ENCODE measurements around the gene LRRC2. TPM values are rescaled to one million over a fixed set of nuclear protein-coding genes. Genes with fewer than 3 reads are reported as not detected.
"Not testable (repeated sequence)": the region's sequence is repeated elsewhere in the genome, so short reads cannot be mapped to it uniquely, and the experiment has no call there.

LRRC2 gene
- total RNA-seq, 1 experiment from 2014 or later, result 3.9 TPM

DNA sequence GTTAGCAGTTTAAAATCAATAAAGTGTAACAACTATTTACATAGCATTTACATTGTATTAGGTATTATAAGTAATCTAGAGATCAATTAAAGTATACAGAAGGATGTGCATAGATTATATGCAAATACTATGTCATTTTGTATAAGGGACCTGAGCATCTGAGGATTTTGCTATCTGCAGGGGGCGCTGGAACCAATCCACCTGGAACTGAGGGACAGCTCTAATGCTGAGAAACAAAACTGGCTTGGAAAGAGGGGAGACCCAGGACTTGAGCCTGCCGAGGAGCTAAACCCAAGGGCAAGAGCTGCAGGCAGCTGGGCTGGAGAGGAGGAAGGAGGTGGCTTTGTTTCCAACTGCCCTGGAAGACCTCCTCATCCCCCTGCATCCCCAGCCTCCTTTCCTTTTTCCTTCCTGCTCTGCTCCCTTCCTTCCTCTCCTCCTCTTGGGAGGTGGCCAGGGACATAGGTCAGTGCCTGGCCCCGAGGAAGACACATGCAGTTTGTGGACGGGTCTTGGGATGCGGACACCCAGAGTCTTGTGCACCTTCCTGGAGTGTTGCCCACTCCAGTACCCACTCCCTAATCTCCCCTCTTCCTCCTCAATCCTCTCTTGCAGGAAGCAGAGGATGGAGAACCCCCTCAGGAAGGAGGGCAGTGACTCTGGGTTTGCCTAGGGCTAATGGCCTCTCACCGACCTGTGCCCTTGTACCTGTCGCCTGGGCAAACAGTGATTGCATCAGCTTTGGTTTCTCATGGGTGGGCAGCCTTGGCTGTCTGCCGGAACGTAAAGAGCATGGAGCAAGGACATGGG lies 69.2 kb downstream of the LRRC2 start:
- no peaks in the 10 kb centered on the region for H3K36me3 ChIP-seq (replicated peaks; ENCODE audit: control insufficient read depth, insufficient read depth, low read length)
- H3K27me3 ChIP-seq (ENCODE audit: control insufficient read depth, insufficient read depth, low read length), result peaks cover 1% of the 10 kb centered on the region; the same call in 1 of the 2 replicates
- peak; percentile 77 for DNase-seq

DNA sequence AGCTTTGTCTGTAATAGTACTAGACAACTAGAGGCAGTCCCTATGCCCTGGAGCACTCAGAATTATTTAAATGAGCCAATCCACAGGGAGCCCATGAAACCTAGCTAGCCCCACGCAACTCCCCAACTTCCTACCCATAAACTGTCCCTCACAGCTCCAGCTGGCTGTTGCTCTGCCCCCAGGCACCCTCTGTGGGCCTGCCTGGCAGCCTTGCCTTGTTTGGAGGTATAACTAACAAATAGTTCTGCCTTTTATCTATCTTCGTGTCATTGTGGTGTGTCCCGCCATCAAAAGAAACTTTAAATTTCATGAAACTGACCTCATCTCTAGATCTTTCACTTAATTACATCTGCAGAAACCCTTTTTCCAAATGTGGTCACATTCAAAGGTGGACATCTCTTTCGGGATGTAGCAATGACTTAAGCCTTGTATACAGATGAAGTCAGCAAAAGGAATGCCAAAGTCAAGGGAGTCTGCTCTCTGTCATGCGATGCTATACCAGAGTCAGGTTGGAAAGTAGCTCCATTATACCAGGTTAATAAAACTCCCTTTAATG lies 70.1 kb downstream of the LRRC2 start:
- Histone ChIP-seq H3K4me3 (ENCODE audit: insufficient read depth, low read depth, low read length) (no peak overlapping the region), H3K36me3 (replicated peaks; ENCODE audit: control insufficient read depth, insufficient read depth, low read length) (no peaks in the 10 kb centered on the region), H3K27me3 (ENCODE audit: control insufficient read depth, insufficient read depth, low read length) (peaks cover 1% of the 10 kb centered on the region; the same call in 1 of the 2 replicates)
- DNase-seq, result no peak

More for the DNA sequence above, 69.2 kb downstream of the LRRC2 start:
- no peak overlapping the region for H3K4me3 ChIP-seq (ENCODE audit: insufficient read depth, low read depth, low read length)

DNA sequence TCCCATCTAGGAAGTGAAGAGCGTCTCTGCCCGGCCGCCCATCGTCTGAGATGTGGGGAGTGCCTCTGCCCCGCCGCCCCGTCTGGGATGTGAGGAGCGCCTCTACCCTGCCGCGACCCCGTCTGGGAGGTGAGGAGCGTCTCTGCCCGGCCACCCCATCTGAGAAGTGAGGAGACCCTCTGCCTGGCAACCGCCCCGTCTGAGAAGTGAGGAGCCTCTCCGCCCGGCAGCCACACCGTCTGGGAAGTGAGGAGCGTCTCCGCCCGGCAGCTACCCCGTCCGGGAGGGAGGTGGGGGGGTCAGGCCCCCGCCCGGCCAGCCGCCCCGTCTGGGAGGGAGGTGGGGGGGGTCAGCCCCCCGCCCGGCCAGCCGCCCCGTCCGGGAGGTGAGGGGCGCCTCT lies 71.6 kb downstream of the LRRC2 start:
- H3K27me3 ChIP-seq (ENCODE audit: control insufficient read depth, insufficient read depth, low read length); H3K4me3 ChIP-seq (ENCODE audit: insufficient read depth, low read depth, low read length); H3K36me3 ChIP-seq (replicated peaks; ENCODE audit: control insufficient read depth, insufficient read depth, low read length): not testable (repeated sequence)

DNA sequence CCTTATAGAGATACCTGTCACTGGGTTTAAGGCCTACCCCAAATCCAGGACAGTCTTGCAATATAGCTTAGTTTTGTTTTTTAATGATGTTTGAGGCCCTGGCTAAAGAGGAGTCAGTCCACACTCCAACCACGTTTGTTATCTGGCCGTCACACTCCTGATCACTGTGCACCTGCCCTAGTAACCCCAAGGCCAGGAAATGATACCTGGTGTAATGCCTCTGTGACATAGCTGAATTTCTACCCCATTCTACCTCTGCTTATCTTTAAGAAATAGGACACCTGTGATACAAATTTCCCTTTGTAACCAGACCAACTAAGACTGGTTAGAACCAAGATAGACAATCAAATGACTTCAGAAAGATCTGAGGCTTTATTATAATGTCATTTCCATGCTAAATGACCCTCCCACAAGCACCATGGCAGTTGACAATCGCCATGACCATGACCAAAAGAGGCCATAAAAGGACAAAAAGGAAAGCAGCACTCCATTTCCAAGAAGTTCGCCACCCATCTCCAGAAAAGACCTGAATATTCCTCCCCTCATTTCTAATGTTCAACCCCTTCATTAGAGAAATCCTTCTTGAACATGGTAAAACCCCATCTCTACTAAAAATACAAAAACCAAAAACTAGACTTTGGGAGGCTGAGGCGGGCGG lies 73.1 kb downstream of the LRRC2 start:
- Histone ChIP-seq H3K36me3 (replicated peaks; ENCODE audit: control insufficient read depth, insufficient read depth, low read length) (no peaks in the 10 kb centered on the region), H3K4me3 (ENCODE audit: insufficient read depth, low read depth, low read length) (no peak overlapping the region), H3K27me3 (ENCODE audit: control insufficient read depth, insufficient read depth, low read length) (no peaks in the 10 kb centered on the region; the same call in 1 of the 2 replicates)
- no peak for DNase-seq

More for the DNA sequence above, 71.6 kb downstream of the LRRC2 start:
- DNase-seq, result not testable (repeated sequence)

DNA sequence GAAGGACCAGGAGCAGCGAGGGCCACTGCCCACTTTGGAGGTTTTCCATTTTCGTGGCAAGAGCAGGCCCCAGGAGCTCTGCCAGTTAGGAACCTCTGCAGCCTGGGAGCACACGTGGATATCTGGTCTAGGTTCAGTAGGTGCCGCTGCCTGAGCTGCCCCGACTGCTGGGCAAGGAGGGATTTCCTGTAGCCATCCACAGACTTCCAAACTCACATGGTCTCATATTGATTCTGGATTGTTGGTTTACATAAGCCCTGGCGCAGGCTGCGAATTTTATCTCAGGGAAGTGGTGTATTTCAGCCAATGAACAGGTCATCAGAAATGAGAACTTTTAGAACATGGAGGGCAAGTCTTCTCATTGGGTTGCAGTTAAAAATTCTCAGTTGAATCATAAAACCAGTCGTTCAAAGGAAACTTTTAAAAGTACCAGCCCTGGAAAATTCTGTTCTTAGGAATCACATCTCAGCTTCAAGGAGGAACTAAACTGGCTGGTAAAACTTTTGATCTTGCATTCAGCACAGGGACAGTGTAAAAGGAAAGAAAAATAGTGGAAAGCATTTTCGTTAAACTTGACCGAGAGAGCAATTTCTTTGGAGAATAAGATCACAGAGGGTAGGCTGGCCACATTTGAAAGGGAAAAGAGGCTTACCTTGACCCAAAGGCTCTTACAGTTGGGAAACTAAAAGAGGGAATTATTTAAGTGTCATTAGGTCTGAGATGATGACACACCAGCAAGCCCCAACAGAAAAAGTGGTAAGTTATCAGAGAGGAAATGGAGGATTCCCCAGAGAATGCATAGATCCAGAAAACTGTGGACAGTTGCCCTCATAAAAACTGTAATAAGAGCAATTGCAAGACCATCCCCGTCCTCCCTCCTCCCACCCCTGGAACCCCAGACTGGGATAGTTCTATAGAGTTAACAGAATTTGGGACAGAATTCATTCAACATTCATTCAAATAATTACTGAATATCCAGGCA lies 74.7 kb downstream of the LRRC2 start:
- Histone ChIP-seq H3K4me3 (ENCODE audit: insufficient read depth, low read depth, low read length) (no peak overlapping the region), H3K36me3 (replicated peaks; ENCODE audit: control insufficient read depth, insufficient read depth, low read length) (no peaks in the 10 kb centered on the region), H3K27me3 (ENCODE audit: control insufficient read depth, insufficient read depth, low read length) (no peaks in the 10 kb centered on the region)
- DNase-seq, result no peak

DNA sequence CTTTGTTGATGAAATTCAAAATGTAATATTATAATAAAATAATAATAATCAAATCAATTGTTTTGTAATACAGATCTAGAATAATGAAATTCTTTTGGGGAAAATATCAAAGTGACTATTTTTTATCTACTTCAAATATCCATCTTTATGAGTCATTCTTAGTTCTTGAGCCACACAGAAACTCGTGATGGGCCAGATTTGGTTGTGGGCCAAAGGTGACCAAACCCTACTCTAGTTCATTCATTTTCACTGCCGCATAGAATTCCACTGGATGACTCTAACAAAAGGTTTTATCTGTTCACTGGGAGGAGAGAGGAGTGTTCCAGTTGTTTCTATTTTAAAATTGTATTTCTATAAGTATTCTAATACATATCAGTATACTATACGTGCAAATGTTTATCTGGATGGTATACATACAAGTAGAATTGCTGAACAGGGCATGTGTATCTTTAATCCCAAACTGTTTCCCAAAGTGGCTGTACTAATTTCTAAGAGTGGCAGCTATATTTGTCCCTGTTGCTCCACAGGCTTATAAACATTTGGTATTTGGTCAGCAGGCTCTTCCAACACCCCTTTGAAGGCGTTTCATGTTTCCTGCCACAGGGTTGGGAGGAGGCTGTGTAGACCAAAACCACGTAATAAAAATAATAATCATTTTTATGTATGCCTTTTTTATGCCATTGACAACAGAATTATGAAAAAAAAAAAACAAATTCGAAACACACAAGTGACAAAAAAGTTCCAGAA lies 75.6 kb downstream of the LRRC2 start:
- no peak overlapping the region for H3K4me3 ChIP-seq (ENCODE audit: insufficient read depth, low read depth, low read length)
- H3K27me3 ChIP-seq (ENCODE audit: control insufficient read depth, insufficient read depth, low read length), result no peaks in the 10 kb centered on the region
- DNase-seq, result no peak
- no peaks in the 10 kb centered on the region for H3K36me3 ChIP-seq (replicated peaks; ENCODE audit: control insufficient read depth, insufficient read depth, low read length)

DNA sequence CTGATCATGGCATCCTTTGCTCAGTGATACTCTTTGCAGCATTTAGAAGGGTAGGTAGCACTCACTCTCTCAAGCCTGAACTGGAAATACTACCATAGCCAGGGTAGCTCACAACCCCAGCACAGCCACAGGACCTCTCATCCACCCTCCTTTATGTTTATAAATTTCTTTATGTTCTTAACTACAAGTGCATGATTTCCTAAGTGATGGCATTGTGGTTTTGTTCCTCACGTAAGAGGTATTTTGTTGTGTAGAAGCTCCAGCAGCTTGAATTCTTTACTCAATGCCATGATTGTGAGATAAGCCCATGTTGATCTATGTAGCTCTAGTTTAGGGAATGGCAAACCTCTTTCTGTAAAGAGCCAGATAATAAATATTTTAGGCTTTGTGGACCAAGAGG lies 76.2 kb downstream of the LRRC2 start:
- H3K27me3 ChIP-seq (ENCODE audit: control insufficient read depth, insufficient read depth, low read length), result no peaks in the 10 kb centered on the region
- DNase-seq, result no peak

DNA sequence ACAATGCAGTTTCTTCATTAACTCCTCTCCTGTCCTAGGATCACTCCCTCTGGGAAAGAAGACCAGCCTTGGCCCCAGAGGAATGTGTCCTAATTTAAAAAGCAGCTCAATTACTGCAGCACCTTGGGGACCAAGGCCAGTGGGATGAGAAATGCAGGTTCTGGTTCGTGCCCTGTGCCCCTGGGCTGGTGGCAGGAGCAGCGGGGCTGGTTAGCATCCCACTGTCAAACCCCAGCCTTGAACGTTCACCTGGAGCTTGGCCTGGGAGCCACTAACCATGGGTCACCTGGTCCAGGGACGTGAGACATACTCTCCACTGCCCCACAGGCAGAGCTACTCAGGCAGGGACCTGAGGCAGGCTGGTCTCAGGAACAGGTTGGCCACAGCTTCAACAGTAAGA lies 76.7 kb downstream of the LRRC2 start:
- no peak overlapping the region for H3K4me3 ChIP-seq (ENCODE audit: insufficient read depth, low read depth, low read length)

More for the DNA sequence above, 76.2 kb downstream of the LRRC2 start:
- no peaks in the 10 kb centered on the region for H3K36me3 ChIP-seq (replicated peaks; ENCODE audit: control insufficient read depth, insufficient read depth, low read length)
- H3K4me3 ChIP-seq (ENCODE audit: insufficient read depth, low read depth, low read length), result no peak overlapping the region

DNA sequence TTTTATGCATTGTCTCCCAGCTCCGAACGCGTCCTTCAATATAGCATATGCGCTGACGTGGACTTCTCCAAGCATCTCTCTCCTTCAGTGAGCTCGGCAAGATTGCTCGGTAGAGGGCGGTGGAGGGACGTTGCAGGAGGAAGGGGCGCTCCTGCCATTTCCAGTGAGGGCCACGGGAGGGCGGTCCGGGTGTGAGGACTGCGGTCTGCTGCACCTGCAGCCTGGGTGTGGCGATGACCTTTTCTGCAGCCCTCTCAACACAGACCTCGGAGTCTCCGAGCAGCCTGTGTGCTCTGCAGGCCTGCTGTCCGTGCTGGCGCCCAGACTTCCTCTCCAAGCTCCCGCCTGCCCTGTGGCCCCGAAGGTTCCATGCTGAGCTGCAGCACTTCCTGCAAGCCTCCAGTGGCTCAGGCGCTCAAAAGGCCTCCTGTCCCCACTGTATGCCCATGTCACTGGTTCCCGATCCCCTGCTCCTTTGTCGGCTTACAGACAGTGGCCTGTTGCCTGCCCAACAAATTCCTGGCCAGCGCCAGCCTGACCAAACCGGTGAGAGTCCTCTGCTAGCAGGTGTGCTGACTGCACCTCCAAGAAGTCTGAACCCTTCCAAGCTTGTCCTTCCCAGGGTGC lies 77.3 kb downstream of the LRRC2 start:
- no peak overlapping the region for H3K4me3 ChIP-seq (ENCODE audit: insufficient read depth, low read depth, low read length)
- no peaks in the 10 kb centered on the region for H3K36me3 ChIP-seq (replicated peaks; ENCODE audit: control insufficient read depth, insufficient read depth, low read length)
- DNase-seq, result peak; percentile 97
- no peaks in the 10 kb centered on the region for H3K27me3 ChIP-seq (ENCODE audit: control insufficient read depth, insufficient read depth, low read length)

More for the DNA sequence above, 76.7 kb downstream of the LRRC2 start:
- DNase-seq, result no peak
- H3K36me3 ChIP-seq (replicated peaks; ENCODE audit: control insufficient read depth, insufficient read depth, low read length), result no peaks in the 10 kb centered on the region
- no peaks in the 10 kb centered on the region for H3K27me3 ChIP-seq (ENCODE audit: control insufficient read depth, insufficient read depth, low read length)

DNA sequence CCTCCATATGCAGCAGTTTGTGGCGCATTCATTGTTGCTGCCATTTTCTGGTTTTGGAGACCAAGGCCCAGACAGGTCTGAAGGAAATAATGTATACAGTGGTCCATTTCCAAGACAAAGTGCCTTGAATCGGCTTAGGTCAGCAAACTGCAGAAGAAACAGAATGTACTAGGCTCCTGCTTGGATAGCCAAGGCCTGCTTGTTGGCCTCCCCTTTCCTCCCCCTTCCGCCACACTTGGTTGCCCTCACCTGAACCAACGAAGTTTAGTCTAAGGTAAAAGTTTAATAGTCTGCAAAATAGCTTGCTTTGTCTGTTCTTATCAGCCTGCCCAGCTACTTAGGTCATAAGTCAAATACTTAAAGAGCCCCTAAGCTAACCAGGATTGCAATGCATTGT lies 80.3 kb downstream of the LRRC2 start:
- Histone ChIP-seq H3K27me3 (ENCODE audit: control insufficient read depth, insufficient read depth, low read length) (no peaks in the 10 kb centered on the region), H3K36me3 (replicated peaks; ENCODE audit: control insufficient read depth, insufficient read depth, low read length) (no peaks in the 10 kb centered on the region), H3K4me3 (ENCODE audit: insufficient read depth, low read depth, low read length) (no peak overlapping the region)
- no peak for DNase-seq

DNA sequence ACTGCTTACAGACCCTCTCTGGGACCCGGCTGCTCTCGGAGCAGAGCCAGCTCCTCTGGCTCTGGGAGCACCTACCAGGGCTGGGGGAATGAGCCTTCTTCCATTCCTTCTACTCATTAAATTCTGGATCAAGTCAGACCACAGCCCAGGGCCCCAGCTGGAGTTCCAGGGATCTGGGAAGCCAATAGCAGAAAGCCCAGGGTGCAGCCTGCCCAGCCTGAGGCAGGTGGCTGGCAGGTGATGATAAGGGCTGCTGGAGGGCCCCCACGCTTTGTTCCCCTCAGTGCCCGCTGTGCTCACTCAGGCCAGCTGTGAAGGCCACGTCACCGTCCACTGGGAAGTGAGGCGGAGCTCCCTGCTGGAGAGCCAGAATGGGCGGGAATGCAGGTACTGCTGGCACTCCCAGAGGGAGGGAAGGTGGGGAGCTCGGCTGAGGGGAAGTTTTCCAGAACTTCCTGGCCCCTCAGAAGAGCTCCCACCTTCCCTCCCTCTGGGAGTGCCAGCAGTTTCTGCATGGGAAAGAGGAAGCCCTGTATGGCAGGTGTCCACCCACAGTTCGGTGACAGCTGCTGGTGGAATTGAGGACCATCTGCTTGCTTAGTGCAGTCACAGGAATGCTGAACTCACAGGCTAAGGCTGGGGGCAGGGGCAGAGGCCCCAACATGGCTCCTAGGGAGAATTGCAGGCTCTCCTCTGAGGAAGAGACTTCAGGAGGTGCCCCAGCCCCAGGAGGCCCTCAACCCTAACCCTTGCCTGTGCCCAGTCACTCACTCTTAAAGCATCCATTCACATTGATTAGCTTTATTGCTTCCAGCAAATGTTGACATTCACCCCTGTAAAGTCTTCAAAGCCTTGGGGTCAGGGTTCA lies 81.0 kb downstream of the LRRC2 start:
- DNase-seq, result peak; percentile 56
- H3K27me3 ChIP-seq (ENCODE audit: control insufficient read depth, insufficient read depth, low read length), result no peaks in the 10 kb centered on the region
- no peak overlapping the region for H3K4me3 ChIP-seq (ENCODE audit: insufficient read depth, low read depth, low read length)
- no peaks in the 10 kb centered on the region for H3K36me3 ChIP-seq (replicated peaks; ENCODE audit: control insufficient read depth, insufficient read depth, low read length)

DNA sequence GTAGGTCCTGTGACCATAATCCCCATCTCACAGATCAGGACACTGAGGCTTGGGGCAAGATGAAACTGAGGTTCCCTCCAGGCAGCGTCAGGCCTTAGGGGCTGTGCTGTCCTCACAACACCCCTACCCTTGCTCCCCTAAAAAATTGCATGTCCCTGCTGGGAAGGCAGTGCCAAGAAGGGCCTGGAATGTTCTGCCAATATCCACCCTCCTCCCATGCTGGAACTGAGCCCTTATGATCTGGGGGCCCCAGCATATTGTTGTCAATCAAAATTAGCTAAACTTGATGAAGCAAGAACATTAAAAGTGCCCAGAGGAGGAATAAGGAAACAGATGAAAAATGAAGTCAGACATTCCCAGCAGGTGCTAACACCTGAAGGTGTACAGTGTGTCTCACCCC lies 81.7 kb downstream of the LRRC2 start:
- DNase-seq, result no peak
- no peak overlapping the region for H3K4me3 ChIP-seq (ENCODE audit: insufficient read depth, low read depth, low read length)
- H3K27me3 ChIP-seq (ENCODE audit: control insufficient read depth, insufficient read depth, low read length), result no peaks in the 10 kb centered on the region
- H3K36me3 ChIP-seq (replicated peaks; ENCODE audit: control insufficient read depth, insufficient read depth, low read length), result no peaks in the 10 kb centered on the region
